Panc1 (cell line): ENCODE measurements around the gene ZSCAN12. TPM values are rescaled to one million over a fixed set of nuclear protein-coding genes. Genes with fewer than 3 reads are reported as not detected.

Experiments
- ATAC-seq: fragments of 200-7000 bp; cut with Tn5 transposase; 2 replicates; pipeline ENCODE4 v1.9.1; 2020; ENCODE audit warnings: mild to moderate bottlenecking, moderate library complexity
- BruUV-seq: library from RNA; stranded (reverse); fragments of 400-500 nt; replicated peaks from 2 replicates; lab custom pipeline; 2021; lab: Mats Ljungman, UMichigan
- CTCF ChIA-PET: fragments of 300-600 bp; sonication (Branson Sonifier 250); formaldehyde crosslinking; loops from one replicate; lab custom pipeline; 2022; ENCODE audit warnings: antibody characterized with exemption; lab: Charles Lee
- POLR2A ChIA-PET: fragments of 300-600 bp; sonication (Branson Sonifier 250); formaldehyde crosslinking; loops from one replicate; lab custom pipeline; 2022; ENCODE audit warnings: antibody characterized with exemption; lab: Charles Lee
- DNase-seq: peaks from one replicate; pipeline ENCODE4 v3.0.0-alpha.2; 2010; ENCODE audit warnings: low read depth, low spot score
- H3K27ac ChIP-seq: 2 replicates; pipeline ENCODE4 v1.5.1; 2011; ENCODE audit warnings: mild to moderate bottlenecking, low read length, inconsistent platforms
- H3K27me3 ChIP-seq: fragments of 200-500 bp; sonication (Bioruptor generic); 2 replicates; pipeline ENCODE4 v1.6.0; 2014; ENCODE audit warnings: low read length, inconsistent platforms; ENCODE audit not compliant: control insufficient read depth, insufficient read depth
- H3K36me3 ChIP-seq: fragments of 200-500 bp; sonication (Bioruptor generic); 2 replicates; pipeline ENCODE4 v1.5.1; 2014; ENCODE audit warnings: inconsistent platforms, mild to moderate bottlenecking, low read length, moderate library complexity; ENCODE audit not compliant: control insufficient read depth, insufficient read depth
- H3K4me1 ChIP-seq: 2 replicates; pipeline ENCODE4 v1.5.1; 2011; ENCODE audit warnings: inconsistent platforms, mild to moderate bottlenecking, low read length, moderate library complexity; ENCODE audit not compliant: control insufficient read depth, insufficient read depth
- H3K4me3 ChIP-seq, 2 experiments: 2 replicates each; pipeline ENCODE4 v1.5.1; 2011 to 2012; ENCODE audit warnings: low read depth in 2 of 2, low read length in 2 of 2, mild to moderate bottlenecking in 2 of 2, inconsistent platforms in 1 of 2, moderate library complexity in 1 of 2
- H3K9me3 ChIP-seq: fragments of 200-500 bp; sonication (Bioruptor generic); 2 replicates; pipeline ENCODE4 v1.5.1; 2014; ENCODE audit warnings: low read depth, mild to moderate bottlenecking, inconsistent platforms, low read length, moderate library complexity; ENCODE audit not compliant: control insufficient read depth, insufficient read depth
- CTCF ChIP-seq: fragments of 450-650 bp; IDR thresholded peaks from 2 replicates; pipeline ENCODE4 v1.5.1; 2017; ENCODE audit warnings: mild to moderate bottlenecking
- POLR2AphosphoS5 ChIP-seq: IDR thresholded peaks from 2 replicates; pipeline ENCODE4 v1.6.1; 2012; ENCODE audit warnings: mild to moderate bottlenecking, low read depth, low read length, moderate library complexity
- REST ChIP-seq, 2 experiments: IDR thresholded peaks; 2 replicates each; pipeline ENCODE4 v1.6.1; 2011 to 2012; ENCODE audit warnings: low read depth in 2 of 2, control low read depth in 1 of 2, low read length in 1 of 2, mild to moderate bottlenecking in 1 of 2, moderate library complexity in 1 of 2; ENCODE audit not compliant: insufficient read depth in 1 of 2
- SIN3A ChIP-seq: IDR thresholded peaks from 2 replicates; pipeline ENCODE4 v1.6.1; 2012; ENCODE audit warnings: low read depth, mild to moderate bottlenecking, low read length, moderate library complexity, borderline replicate concordance; ENCODE audit not compliant: insufficient read depth
- TCF7L2 ChIP-seq: IDR thresholded peaks from 2 replicates; pipeline ENCODE4 v1.6.1; 2011; ENCODE audit warnings: mild to moderate bottlenecking, low read depth, low read length, inconsistent platforms
- in situ Hi-C: cut with HindIII; loops from 2 replicates; pipeline ENCODE4 v1.10.0; 2016; ENCODE audit warnings: low sequenced_read_pairs, low pct_unique_long_range_greater_than_20kb
- intact Hi-C: fragments of 100-400 bp; cut with micrococcal nuclease; formaldehyde crosslinking; loops from one replicate; pipeline ENCODE4 v1.10.0; 2022; ENCODE audit not compliant: unreplicated experiment
- total RNA-seq: library from RNA; stranded (reverse); gene quantifications from one replicate; pipeline ENCODE4 v1.2.1, GENCODE V29; 2021; ENCODE audit not compliant: unreplicated experiment

Gene ZSCAN12
- total RNA-seq, 1 experiment from 2014 or later: 3.2 TPM

GRCh38 chr6:28333599-28334018, 65.9 kb downstream of the ZSCAN12 start:
- no peak for ATAC-seq
- TF ChIP-seq CTCF (no peak), SIN3A (no peak), REST (IDR thresholded peaks at IDR 0.05; ENCODE audit: insufficient read depth in 1 of 2, low read depth in 2 of 2, low read length in 1 of 2) (no peak), POLR2AphosphoS5 (no peak), TCF7L2 (no peak)
- intact Hi-C loops: no loop called here
- in situ Hi-C loops: no loop called here
- Histone ChIP-seq H3K27ac (no peak overlapping the region), H3K36me3 (no peaks in the 10 kb centered on the region; the same call in none of the 2 replicates), H3K27me3 (no peaks in the 10 kb centered on the region), H3K4me3 (no peak overlapping the region), H3K4me1 (peaks cover 23% of the 10 kb centered on the region), H3K9me3 (peaks cover 8% of the 10 kb centered on the region; the same call in 1 of the 2 replicates)
- no peak for DNase-seq
- no TSS peak for BruUV-seq
- ChIA-PET POLR2A (no interaction called here), CTCF (no interaction called here)

- no peak for ATAC-seq
- intact Hi-C loops: no loop called here
- H3K4me3 ChIP-seq: no peak overlapping the region
- no peaks in the 10 kb centered on the region for H3K27me3 ChIP-seq
- no TSS peak for BruUV-seq
- CTCF ChIA-PET: no interaction called here
- in situ Hi-C loops: no loop called here
- DNase-seq: no peak
- peaks cover 23% of the 10 kb centered on the region for H3K4me1 ChIP-seq
- POLR2A ChIA-PET: no interaction called here
- peaks cover 8% of the 10 kb centered on the region; the same call in 1 of the 2 replicates for H3K9me3 ChIP-seq
- no peak overlapping the region for H3K27ac ChIP-seq
- TF ChIP-seq SIN3A (no peak), REST (IDR thresholded peaks at IDR 0.05; ENCODE audit: insufficient read depth in 1 of 2, low read depth in 2 of 2, low read length in 1 of 2) (no peak), POLR2AphosphoS5 (no peak), TCF7L2 (no peak), CTCF (no peak)
- no peaks in the 10 kb centered on the region; the same call in none of the 2 replicates for H3K36me3 ChIP-seq
Observed at GRCh38 chr6:28333047-28333446, 66.5 kb downstream of the ZSCAN12 start.
